K562 (cell line): ENCODE data around the gene TMSB4X. TPM values are rescaled to one million over a fixed set of nuclear protein-coding genes. Genes with fewer than 3 reads are reported as not detected.
A peak's percentile ranks its signal among the peaks of the same experiment; 100 is the strongest.

Experiments
- AFF1 ChIP-seq, 2 experiments: fragments of 450-650 bp; IDR thresholded peaks; 2 replicates each; pipeline ENCODE4 v1.6.1; 2018; ENCODE audit warnings: mild to moderate bottlenecking in 2 of 2, low read depth in 1 of 2; ENCODE audit not compliant: partially characterized antibody in 2 of 2
- ATF2 ChIP-seq: sonication (generic); formaldehyde crosslinking; IDR thresholded peaks from 2 replicates; pipeline ENCODE4 v1.8.1; 2022; ENCODE audit warnings: missing genetic modification reagents
- CREB3L1 ChIP-seq: fragments of 450-650 bp; IDR thresholded peaks from 2 replicates; pipeline ENCODE4 v1.6.1; 2014; ENCODE audit warnings: low read depth, mild to moderate bottlenecking, moderate library complexity, borderline replicate concordance
- E4F1 ChIP-seq: fragments of 250-450 bp; sonication (Bioruptor Pico); IDR thresholded peaks from 2 replicates; pipeline ENCODE4 v1.5.0; 2021; ENCODE audit warnings: mild to moderate bottlenecking, borderline replicate concordance
- FOXA3 ChIP-seq, 2 experiments: fragments of 450-650 bp in 1 of 2; sonication (generic) in 1 of 2; formaldehyde crosslinking; IDR thresholded peaks in 1 of 2; conservative IDR thresholded peaks in 1 of 2; 2 replicates each; pipeline versions ENCODE4 v1.4.0 to v1.8.0; 2020 to 2022; ENCODE audit warnings: mild to moderate bottlenecking in 2 of 2, missing genetic modification reagents in 1 of 2
- HDAC1 ChIP-seq, 2 experiments: fragments of 450-650 bp; IDR thresholded peaks; 2 replicates each; pipeline ENCODE4 v1.6.1; 2016 to 2017; ENCODE audit warnings: inconsistent platforms in 1 of 2, mild to moderate bottlenecking in 1 of 2, moderate library complexity in 1 of 2
- LARP7 ChIP-seq: fragments of 450-650 bp; IDR thresholded peaks from 2 replicates; pipeline ENCODE4 v1.6.1; 2016
- NR2C2 ChIP-seq, 2 experiments: fragments of 200-800 bp in 1 of 2; sonication (Bioruptor generic) in 1 of 2; sonication (generic) in 1 of 2; formaldehyde crosslinking in 1 of 2; IDR thresholded peaks; 2 replicates each; pipeline versions ENCODE4 v1.6.1 to v1.8.0; 2016 to 2022; ENCODE audit warnings: mild to moderate bottlenecking in 1 of 2, missing compliant biosample characterization in 1 of 2, missing genetic modification characterization in 1 of 2, missing genetic modification reagents in 1 of 2
- PTBP1 ChIP-seq: fragments of 200-400 bp; formaldehyde crosslinking; IDR thresholded peaks from 2 replicates; pipeline ENCODE4 v1.6.1; 2017; ENCODE audit warnings: low read depth, low read length
- RNF2 ChIP-seq: sonication (generic); IDR thresholded peaks from 2 replicates; pipeline ENCODE4 v1.6.1; 2016
- TAF7 ChIP-seq: fragments of 450-650 bp; IDR thresholded peaks from 2 replicates; pipeline ENCODE4 v1.6.1; 2016; ENCODE audit warnings: missing genetic modification characterization, missing compliant biosample characterization
- XRCC5 ChIP-seq: fragments of 200-400 bp; formaldehyde crosslinking; IDR thresholded peaks from 2 replicates; pipeline ENCODE4 v1.6.1; 2017; ENCODE audit warnings: low read depth, mild to moderate bottlenecking, low read length
- ZNF184 ChIP-seq: sonication (generic); formaldehyde crosslinking; IDR thresholded peaks from 2 replicates; pipeline ENCODE4 v1.5.0; 2020; ENCODE audit warnings: missing genetic modification reagents
- ZNF253 ChIP-seq: fragments of 250-450 bp; sonication (Bioruptor Pico); conservative IDR thresholded peaks from 2 replicates; pipeline ENCODE4 v1.6.1; 2021; ENCODE audit warnings: mild to moderate bottlenecking
- ZNF668 ChIP-seq: fragments of 250-450 bp; sonication (Bioruptor Pico); IDR thresholded peaks from 2 replicates; pipeline ENCODE4 v1.8.0; 2022; ENCODE audit warnings: mild to moderate bottlenecking, inconsistent platforms
- ZNF785 ChIP-seq: fragments of 250-450 bp; sonication (Bioruptor Pico); IDR thresholded peaks from 2 replicates; pipeline ENCODE4 v1.4.0; 2020; ENCODE audit warnings: mild to moderate bottlenecking
- polyA plus RNA-seq, 8 experiments: library from polyadenylated mRNA; depleted of rRNA in 4 of 8; stranded (reverse) in 5 of 8; unstranded in 3 of 8; fragments of >200 nt; fragmentation: Nextera tagmentation in 2 of 8; fragmentation: Illumina TruSeq in 1 of 8; extraction: Ambion mirVana in 2 of 8; extraction: Trizol in 1 of 8; gene quantifications; 2 replicates each; pipeline versions ENCODE4 v1.2.1 to v1.2.3, GENCODE V29; 2011 to 2014; ENCODE audit warnings: inconsistent platforms in 1 of 8, missing spikeins in 1 of 8
- total RNA-seq, 7 experiments: library from RNA; depleted of rRNA in 6 of 7; stranded (reverse); fragments of >200 nt in 6 of 7; fragmentation: Illumina TruSeq in 2 of 7; extraction: Trizol in 2 of 7; gene quantifications; 2 replicates each; pipeline versions ENCODE4 v1.2.1 to v1.2.3, GENCODE V29; 2011 to 2021; ENCODE audit warnings: low replicate concordance in 1 of 7

TMSB4X gene
- total and polyA plus RNA-seq, 9 of the 15 experiments (the other 6 are each of a cell fraction or from before 2014, with no cell fraction given), result 1,035 to 2,035 (median 1,529) TPM

- TF ChIP-seq E4F1 (CRISPR knock-in tag) (no peak), RNF2 (peak; percentile 45; the same call in 1 of the 2 replicates), ZNF785 (CRISPR knock-in tag) (no peak), ZNF184 (CRISPR knock-in tag) (no peak), PTBP1 (no peak), ZNF253 (CRISPR knock-in tag) (no peak), ZNF668 (no peak; the same call in 1 of the 2 replicates), CREB3L1 (no peak), HDAC1 (IDR thresholded peaks at IDR 0.05) (no peak), TAF7 (tag) (no peak), AFF1 (IDR thresholded peaks at IDR 0.05; ENCODE audit: low read depth in 1 of 2, partially characterized antibody in 2 of 2) (no peak), XRCC5 (no peak), ATF2 (CRISPR knock-in tag) (no peak), LARP7 (no peak), NR2C2 (CRISPR knock-in tag; IDR thresholded peaks at IDR 0.05) (no peak), NR2C2 (tag; IDR thresholded peaks at IDR 0.05) (peak; percentile 82), FOXA3 (CRISPR knock-in tag; conservative IDR thresholded peaks at IDR 0.05 in 1 of 2, IDR thresholded peaks at IDR 0.05 in 1 of 2) (no peak)
Observed at GRCh38 chrX:12962041-12962504, 12.8 kb upstream of the TMSB4X start (continued).
